ENCODE data around the gene RPS17.

DNA sequence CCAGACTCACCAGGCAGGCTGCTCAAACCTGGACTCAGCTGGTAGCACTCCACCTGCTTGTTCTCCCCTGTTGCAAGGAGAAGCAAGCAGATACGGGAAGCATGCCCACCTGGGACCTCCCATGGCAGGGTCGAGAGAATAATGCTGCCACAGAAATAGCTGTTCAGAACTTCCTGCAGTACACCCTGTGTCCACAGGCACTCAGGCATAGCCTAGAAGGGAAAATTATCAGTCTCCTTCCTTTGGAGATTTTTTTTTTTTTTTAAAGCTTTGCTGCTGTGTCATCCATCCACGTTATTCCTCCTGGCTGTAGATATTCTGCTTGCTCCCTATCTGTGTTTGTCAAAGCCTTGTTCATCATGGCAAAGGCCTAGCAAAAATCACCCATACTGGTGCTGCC is 32.7 kb upstream of the RPS17 start:
- TF ChIP-seq CTCF (conservative IDR thresholded peaks at IDR 0.05; ENCODE audit: low read depth, low read length) (no peak), POLR2A (IDR thresholded peaks at IDR 0.05; ENCODE audit: low read depth, low read length) (no peak), SMC3 (IDR thresholded peaks at IDR 0.05; ENCODE audit: low read depth, low read length) (no peak), MAZ (IDR thresholded peaks at IDR 0.05; ENCODE audit: borderline replicate concordance, low read depth, low read length) (no peak), BHLHE40 (IDR thresholded peaks at IDR 0.05; ENCODE audit: low read depth, low read length) (no peak), ELK1 (IDR thresholded peaks at IDR 0.05; ENCODE audit: borderline replicate concordance, low read depth, low read length) (no peak), MXI1 (IDR thresholded peaks at IDR 0.05; ENCODE audit: borderline replicate concordance, low read depth, low read length) (no peak)

All from IMR-90 (cell line).